GM18951 (cell line): ENCODE measurements around the gene GPR153.

Experiments
- POLR2A ChIP-seq: IDR thresholded peaks from 4 replicates; pipeline ENCODE4 v1.6.1; 2011; ENCODE audit warnings: mild to moderate bottlenecking; ENCODE audit not compliant: insufficient read length, insufficient read depth; ENCODE audit errors: extremely low read depth
- in situ Hi-C: fragments of 300-500 bp; cut with MboI; formaldehyde crosslinking; loops from one replicate; pipeline ENCODE4 v1.12.0; 2022; ENCODE audit warnings: low sequenced_read_pairs, mixed read lengths, inconsistent platforms; ENCODE audit not compliant: unreplicated experiment

Gene GPR153

GRCh38 chr1:6212193-6212959 lies 48.5 kb downstream of the GPR153 start:
- in situ Hi-C loops = no loop called here
- TF ChIP-seq POLR2A = no peak

DNA sequence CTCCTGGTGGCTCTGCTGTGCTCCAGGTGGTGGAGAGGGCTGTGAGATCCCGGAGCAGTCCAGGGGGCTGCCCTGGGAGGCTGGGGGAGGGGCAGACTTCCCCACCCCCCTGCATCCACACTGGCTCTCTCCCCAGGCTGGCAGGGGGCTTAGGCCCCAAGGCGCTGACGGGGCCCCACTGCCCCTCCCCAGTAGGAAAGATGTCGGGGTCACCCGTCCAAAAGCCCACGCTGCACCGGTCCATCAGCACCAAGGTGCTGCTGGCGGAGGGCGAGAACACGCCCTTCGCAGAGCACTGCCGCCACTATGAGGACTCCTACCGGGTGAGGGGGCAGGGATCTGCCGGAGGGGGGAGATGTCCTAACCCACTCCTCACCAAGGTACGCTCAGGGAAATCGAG lies 49.2 kb downstream of the GPR153 start:
- in situ Hi-C loops = no loop called here
- no peak for TF ChIP-seq POLR2A

DNA sequence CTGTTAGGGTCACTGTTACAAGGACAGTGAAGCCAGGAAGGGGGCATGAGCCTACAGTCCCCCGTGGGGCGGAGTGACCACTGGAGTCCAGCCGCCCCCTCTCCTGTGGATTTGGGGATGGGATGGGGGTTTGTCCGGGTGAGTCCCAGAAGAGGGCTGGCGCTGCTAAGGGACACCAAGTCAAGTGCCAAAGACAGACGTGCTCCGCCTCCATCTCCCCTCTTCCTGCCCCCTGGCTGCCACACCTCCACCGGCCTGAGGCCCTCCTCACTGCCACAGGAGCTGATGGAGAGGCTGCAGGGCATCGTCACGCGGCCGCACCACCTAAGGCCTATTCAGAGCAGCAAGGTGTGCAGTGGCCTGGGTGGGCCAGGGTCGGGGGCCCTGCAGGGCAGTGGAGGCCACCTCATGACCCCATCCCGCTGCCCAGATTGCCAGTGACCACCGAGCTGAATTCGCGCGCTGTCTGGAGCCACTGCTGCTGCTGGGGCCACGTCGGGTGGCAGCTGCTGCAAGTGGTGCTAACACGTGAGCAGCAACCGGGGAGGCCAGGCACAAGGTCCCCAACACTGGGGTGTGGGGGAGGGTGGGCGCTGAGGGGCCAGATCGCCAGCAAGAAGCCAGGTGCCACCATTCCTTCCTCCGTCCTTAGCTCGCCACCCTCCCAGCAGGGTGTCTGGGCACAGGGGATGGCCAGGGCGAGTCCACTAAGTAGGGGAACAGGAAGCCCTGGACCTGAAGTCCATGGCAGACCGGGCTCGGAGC lies 50.1 kb downstream of the GPR153 start:
- no peak for TF ChIP-seq POLR2A
- in situ Hi-C loops = no loop called here

DNA sequence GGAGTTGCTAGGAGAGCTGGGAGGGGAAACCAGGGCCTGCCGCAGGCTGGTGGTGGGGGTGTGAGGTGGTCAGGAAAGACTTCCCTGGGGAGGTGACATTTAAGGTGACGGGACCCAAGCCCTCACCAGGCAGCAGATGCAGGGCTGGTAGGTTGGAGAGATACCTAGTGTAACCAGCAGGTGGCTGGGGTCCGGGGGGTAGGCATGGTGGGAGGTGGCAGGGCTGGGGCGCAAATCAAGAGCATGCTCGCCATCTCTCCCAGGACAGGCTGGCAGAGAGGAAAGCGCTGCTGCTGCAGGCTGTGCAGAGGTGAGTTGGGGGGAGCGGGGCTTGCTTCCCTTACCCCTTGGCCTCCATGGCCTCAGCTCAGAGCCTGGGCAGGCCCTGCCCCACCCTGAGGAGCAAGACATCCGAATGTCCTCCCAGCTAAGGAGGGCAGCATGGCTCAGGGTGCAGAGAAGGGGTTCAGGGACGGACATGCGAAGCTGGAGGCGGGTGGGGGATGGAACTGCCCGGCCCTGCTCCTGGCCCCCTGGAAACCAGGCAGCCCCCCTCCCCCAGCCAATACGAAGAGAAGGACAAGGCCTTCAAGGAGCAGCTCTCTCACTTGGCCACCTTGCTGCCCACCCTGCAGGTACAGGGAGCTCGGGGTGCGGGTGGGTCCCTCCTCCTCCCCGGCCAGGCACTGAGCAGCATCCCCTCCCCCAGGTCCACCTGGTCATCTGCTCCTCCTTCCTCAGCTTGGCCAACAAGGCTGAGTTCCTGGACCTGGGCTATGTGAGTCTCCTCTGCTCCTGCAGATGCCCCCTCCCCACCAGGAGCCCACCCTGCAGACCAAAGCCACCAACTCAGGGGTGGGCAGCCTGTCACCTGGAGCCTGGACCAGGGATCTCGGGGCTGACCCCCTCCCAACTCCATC lies 51.0 kb downstream of the GPR153 start:
- TF ChIP-seq POLR2A = no peak
- in situ Hi-C loops = no loop called here

- in situ Hi-C loops = no loop called here
- TF ChIP-seq POLR2A = peak; percentile 21
Observed at GRCh38 chr1:6208723-6209660, 51.9 kb downstream of the GPR153 start.

DNA sequence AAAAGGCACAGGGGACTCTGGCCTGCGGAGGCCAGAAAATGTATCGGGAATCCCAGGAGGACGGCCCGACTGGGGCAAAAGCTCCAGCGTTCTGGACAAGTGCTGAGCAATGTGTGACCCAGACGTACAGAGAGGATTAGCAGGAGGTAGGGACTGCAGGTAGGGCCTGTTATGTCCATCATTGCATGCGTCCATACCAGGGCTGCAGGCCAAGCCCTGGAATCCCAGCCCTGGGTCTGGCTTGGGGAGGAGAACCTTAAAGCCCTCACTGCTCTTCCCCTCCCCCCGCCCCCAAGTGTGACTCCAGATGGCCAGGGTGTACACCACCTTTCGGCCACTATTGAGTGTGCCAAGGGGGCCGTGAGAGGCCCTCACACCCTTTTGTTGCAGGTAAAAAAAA lies 53.0 kb downstream of the GPR153 start:
- in situ Hi-C loops = no loop called here
- no peak for TF ChIP-seq POLR2A

- TF ChIP-seq POLR2A = no peak
- in situ Hi-C loops = no loop called here
Observed at GRCh38 chr1:6207075-6207885, 53.6 kb downstream of the GPR153 start.

DNA sequence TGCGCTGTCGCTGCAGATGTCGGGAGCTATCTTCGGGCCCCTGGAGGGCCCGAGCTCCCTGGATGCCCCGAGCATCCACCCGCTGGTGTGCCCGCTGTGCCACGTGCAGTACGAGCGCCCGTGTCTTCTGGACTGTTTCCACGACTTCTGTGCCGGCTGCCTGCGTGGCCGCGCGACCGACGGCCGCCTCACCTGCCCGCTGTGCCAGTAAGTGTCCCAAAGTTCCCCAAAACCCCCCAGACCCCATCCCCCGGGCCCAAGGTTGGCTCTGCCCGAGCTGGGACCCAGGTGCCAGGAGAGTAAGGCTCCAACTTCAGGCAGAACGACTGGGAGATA lies 54.4 kb downstream of the GPR153 start:
- TF ChIP-seq POLR2A = no peak
- in situ Hi-C loops = no loop called here

GRCh38 chr1:6205849-6206519 lies 54.9 kb downstream of the GPR153 start, which contains the start of gene RNF207:
Gene RNF207 (plus strand): TSS chr1:6206119. CDS start chr1:6206536, 417 bp downstream.
- peak; percentile 82 for TF ChIP-seq POLR2A
- in situ Hi-C loops = no loop called here

GRCh38 chr1:6202256-6202655 lies 58.6 kb downstream of the GPR153 start:
- in situ Hi-C loops = no loop called here
- TF ChIP-seq POLR2A = no peak
